Activated naive CD8-positive, alpha-beta T cell treated with anti-CD3 and anti-CD28 coated beads, Interleukin-2, amount 10 ng/mL, durations not matched to agents 7 days and 5 days (primary cell): Measurements from ENCODE around the gene ROBO3. TPM values are rescaled to one million over a fixed set of nuclear protein-coding genes. Genes with fewer than 3 reads are reported as not detected.

Experiments used
- total RNA-seq, 2 experiments: library from RNA; stranded (reverse); gene quantifications; one replicate each; pipeline ENCODE4 v1.2.3, GENCODE V29; 2021

ROBO3 gene
- total RNA-seq, 2 experiments from 2014 or later: 19.6 to 23.7 TPM

Other genes with a start within 250 kb of the ROBO3 start
- gene TBRG1, start 242.6 kb upstream of the ROBO3 start, total RNA-seq: 10 to 100 TPM; 53.1 to 55.3 TPM
- gene SIAE, start 191.7 kb upstream of the ROBO3 start, total RNA-seq: 1 to 10 TPM; 4.4 to 5.2 TPM
- gene SPA17, start 191.5 kb upstream of the ROBO3 start, total RNA-seq: 1 to 10 TPM; 1.5 to 3.0 TPM
- 1 to 10 TPM; 4.0 to 5.3 TPM for gene NRGN, start 125.5 kb upstream of the ROBO3 start, total RNA-seq
- gene VSIG2, start 113.2 kb upstream of the ROBO3 start, total RNA-seq: under 1 TPM in 1 of 2 experiments, not detected in 1; 0.34 TPM
- gene ESAM, start 103.1 kb upstream of the ROBO3 start, total RNA-seq: under 1 TPM; 0.91 to 0.97 TPM
- 10 to 100 TPM; 13.1 to 13.5 TPM for gene MSANTD2, start 65.0 kb upstream of the ROBO3 start, total RNA-seq
- not detected for gene ROBO4, start 32.4 kb downstream of the ROBO3 start, total RNA-seq
- gene HEPN1, start 53.8 kb downstream of the ROBO3 start, total RNA-seq: not detected
- not detected for gene HEPACAM, start 70.6 kb downstream of the ROBO3 start, total RNA-seq
- gene CCDC15, start 88.8 kb downstream of the ROBO3 start, total RNA-seq: 1 to 10 TPM; 5.9 to 6.6 TPM
- 1 to 10 TPM; 3.5 TPM for gene SLC37A2, start 197.9 kb downstream of the ROBO3 start, total RNA-seq
- 10 to 100 TPM; 13.1 to 14.3 TPM for gene TMEM218, start 246.2 kb downstream of the ROBO3 start, total RNA-seq